Activated CD4-positive, alpha-beta T cell treated with anti-CD3 and anti-CD28 coated beads for 24 hours (primary cell): ENCODE measurements around the gene TIE1.

Experiments used
- DNase-seq, 2 donors: peaks; one replicate each; pipeline ENCODE4 v3.0.0-alpha.2; 2020; ENCODE audit warnings: low read depth in 2 of 2

Gene TIE1

DNA sequence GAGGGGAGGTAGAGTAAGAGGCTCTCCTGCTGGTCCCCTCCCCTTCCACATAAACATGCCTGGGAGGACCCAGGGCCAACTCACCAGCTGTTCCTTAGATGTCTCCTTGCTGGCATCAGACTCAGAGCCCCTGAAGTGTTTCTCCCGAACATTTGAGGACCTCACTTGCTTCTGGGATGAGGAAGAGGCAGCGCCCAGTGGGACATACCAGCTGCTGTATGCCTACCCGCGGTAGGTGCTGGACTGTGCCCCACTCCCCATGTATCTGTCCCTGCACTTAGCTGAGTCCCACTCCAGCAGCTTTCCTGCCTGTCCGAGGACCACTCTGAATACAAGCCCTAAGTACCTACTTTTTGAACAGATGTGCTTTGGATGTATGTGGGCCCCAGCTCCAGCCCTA is 37.2 kb downstream of the TIE1 start:
- DNase-seq = no peak

GRCh38 chr1:43339584-43340232 is 38.9 kb downstream of the TIE1 start:
- no peak for DNase-seq

DNA sequence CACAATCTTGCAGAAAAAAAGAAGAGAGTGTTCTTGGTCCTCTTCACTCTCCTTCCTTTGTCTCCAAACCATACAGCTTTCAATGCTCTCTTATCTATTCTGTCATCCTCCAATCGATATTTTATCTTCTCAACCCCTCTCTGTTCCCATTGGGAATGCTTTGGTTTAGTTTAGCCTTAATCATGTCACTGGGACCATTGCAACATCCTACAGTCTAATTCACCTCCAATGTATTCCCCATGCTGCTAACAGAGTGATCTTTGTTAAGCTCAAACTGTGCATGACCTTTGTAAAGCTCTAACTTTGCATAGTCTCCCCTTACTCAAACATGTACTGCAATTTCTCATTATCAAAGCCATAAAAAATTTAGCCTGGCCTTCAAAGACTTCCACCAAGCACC is 39.8 kb downstream of the TIE1 start:
- DNase-seq = no peak

DNA sequence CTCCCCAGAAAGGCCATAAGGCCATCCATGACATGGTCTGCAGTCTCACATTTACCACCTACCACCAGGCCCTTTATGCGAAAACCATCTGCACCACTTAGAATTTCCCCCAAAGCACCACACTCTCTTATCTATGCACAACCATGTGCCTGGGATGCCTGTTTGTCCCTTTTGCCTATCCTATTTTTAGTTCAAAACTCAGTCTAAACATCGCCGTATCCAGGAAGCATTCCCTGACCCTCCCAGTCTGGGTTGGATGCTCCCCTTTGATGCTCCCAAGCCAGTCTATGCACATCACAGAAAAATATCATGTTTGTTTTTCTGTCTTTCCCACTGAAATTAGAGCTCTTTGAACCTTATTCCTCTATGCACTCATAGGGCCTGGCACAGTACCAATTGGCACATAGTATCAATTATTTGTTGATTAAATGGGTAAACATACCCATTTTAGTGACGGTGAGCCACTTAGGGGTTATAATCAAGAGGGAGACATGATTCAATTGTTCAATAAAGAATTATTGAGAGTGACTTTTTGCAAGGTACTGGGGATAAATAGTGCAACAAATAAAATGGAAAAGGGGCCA is 43.6 kb downstream of the TIE1 start:
- DNase-seq = no peak

- no peak for DNase-seq
Observed at GRCh38 chr1:43345120-43345519, 44.3 kb downstream of the TIE1 start.

DNA sequence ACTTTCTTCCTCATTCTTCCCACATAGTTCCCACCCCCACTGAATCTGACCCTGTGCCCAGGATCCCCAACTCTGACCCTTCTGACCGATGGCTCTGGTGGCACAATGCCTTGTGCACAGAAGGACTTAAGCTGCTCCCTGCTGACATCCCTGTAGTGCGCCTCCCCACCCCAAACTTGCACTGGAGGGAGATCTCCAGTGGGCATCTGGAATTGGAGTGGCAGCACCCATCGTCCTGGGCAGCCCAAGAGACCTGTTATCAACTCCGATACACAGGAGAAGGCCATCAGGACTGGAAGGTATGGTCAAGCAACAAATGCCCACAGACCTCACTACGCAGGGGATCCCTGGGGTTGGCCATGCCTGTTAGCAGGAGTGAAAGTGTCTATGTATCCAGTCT is 45.9 kb downstream of the TIE1 start:
- DNase-seq = no peak

- no peak for DNase-seq
Observed at GRCh38 chr1:43348343-43348808, 47.6 kb downstream of the TIE1 start.

- peak in 1 of 2 donors; percentile 37 for DNase-seq
Observed at GRCh38 chr1:43348809-43349593, 48.2 kb downstream of the TIE1 start.

DNA sequence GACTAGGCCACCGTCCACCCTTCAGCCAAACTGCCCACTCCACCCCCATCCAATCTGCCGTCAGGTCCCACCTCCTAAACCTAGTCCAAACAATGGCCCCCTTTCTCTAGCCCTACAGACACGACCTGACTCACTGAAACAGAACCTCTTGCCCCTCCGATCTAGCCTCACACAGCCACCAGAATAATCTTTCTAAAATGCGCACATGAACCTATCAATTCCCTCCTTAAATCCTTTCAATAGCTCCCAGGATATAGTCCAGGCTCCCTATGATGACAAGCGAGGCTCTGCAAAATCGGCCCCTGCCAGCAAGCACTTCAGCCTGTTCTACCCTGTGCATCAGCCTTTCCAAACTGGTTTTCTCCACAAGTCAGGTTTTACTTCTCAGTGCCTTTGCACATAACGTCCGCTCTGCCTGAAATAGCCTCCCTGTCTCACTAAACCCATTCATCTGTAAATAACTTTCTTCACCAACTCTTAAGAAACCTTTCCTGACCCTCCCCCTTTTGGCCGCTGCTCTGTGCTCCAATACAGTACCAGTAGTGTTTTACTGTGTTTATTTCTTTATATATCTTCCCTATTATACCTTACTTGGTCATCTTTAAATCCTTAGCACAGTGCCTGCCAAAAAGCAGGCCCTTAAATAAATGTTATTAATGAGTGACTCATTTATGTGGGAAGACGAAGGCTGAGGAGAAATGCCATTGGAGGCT is 49.0 kb downstream of the TIE1 start:
- no peak for DNase-seq

- DNase-seq = no peak
Observed at GRCh38 chr1:43350976-43351375, 50.2 kb downstream of the TIE1 start.

DNA sequence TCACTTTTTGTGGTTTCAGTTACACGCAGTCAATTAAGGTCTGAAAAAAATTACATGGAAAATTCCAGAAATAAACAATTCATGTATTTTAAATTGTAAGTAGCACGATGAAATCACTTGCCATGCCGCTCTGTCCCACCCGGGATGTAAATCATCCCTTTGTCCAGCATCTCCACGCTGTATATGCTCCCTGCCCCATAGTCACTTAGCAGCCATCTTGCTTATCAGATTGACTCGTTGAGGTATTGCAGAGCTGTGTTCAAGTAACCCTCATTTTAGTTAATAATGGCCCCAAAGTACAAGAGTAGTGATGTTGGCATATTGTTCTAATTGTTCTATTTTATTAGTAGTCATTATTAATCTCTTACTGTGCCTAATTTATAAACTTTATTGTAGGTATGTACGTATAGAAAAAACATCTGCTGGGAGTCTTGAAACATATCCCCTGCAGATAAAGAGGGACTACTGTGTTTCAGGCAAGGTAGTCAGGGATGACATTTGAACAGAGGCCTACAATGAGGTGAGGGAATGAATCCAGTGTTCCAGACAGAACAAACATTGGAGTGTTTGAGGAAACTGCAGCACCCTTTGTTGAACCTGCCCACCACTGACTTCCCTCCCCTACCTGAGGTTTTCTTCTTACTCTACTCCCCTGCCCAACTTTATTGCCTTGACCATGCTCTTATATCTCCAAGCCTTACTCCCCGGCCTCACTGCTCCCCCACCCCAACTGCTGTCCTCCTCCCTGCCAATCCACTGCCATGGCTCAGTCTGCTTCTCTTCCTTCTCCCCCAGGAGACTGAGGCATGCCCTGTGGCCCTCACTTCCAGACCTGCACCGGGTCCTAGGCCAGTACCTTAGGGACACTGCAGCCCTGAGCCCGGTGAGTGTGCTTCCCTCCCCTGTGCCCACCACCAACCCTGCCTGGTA is 50.9 kb downstream of the TIE1 start:
- DNase-seq = no peak

- no peak for DNase-seq
Observed at GRCh38 chr1:43352351-43352705, 51.5 kb downstream of the TIE1 start.

DNA sequence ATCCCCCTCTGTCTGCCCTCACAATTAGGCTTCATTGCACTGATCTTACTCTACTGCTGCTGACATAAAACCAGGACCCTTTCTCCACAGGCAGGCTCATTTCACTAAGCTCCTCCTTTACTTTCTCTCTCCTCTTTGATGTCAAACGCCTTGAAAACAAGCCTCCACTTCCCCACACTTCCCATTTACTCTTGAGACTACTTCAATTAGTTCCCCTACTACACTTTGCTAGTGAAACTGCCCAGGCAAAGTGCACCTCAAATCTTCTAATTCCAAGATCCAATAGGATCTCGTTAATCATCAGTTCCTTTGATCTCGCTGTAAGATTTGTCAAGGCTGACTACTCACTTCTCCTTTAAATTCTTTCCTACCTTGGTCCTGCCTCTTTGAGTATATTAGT is 52.1 kb downstream of the TIE1 start:
- no peak for DNase-seq

- DNase-seq = no peak
Observed at GRCh38 chr1:43354471-43354870, 53.7 kb downstream of the TIE1 start.

DNA sequence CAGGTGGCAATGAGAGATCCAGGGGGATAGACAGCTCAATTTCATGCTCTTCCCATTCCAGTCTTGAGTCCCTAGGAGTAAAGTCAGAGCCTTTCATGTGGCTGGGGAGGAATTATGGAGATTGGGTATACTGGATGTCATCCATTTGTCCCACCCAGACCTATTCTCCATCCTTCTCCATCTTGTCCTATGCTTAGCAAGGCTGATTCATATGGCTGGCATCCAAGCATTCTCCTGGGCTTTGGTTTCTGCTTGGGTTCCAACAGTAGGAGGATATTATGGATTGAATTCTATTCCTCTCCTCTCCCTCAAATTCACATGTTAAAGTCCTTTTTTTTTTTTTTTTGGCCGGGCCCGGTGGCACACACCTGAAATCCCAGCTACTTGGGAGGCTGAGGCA is 54.2 kb downstream of the TIE1 start:
- DNase-seq = no peak

DNA sequence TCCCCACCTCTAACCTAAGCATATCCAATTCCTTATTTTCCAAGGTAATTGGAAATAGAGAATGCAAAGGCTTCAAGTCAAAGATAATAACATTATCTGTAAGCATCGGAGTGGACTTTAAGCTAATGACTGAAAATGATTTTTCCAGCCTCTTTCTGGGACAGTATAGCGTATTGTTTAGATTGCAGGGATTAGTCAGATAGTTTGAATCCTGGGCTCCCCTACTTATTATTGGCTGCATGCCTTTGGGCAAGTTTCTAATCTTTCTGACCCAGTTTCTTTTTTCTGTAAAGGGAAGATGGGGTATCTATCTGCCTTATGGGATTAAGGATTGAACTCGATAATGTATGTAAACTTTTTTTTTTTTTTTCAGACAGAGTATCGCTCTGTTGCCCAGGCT is 56.5 kb downstream of the TIE1 start:
- no peak for DNase-seq

GRCh38 chr1:43358121-43358745 is 57.5 kb downstream of the TIE1 start:
- no peak for DNase-seq

DNA sequence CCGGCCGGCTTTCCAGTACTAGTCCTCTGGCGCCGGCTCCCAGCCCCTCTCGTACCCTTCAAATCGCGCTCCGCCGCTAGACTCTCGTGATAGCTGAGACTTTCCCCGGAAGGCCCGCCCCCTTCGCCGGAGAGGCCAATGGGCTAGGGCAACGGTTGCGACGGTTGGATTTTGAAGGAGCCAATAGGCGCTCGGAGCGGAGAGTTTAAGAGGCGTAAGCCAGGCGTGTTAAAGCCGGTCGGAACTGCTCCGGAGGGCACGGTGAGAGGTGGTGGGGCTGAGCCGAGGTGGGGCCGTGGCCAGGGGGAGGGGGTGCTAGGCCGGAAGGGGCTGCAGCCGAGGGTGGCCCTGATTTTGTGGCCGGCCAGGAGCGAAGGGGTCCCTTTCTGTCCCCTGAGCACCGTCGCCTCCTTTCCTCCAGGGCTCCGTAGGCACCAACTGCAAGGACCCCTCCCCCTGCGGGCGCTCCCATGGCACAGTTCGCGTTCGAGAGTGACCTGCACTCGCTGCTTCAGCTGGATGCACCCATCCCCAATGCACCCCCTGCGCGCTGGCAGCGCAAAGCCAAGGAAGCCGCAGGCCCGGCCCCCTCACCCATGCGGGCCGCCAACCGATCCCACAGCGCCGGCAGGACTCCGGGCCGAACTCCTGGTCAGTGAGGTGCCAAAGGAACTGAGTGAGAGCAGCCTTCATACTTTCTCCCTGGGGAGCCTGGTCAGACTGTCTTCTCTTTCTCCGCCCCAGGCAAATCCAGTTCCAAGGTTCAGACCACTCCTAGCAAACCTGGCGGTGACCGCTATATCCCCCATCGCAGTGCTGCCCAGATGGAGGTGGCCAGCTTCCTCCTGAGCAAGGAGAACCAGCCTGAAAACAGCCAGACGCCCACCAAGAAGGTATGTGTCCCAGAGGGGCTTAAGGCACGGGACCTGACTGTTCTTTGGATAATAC is 58.2 kb downstream of the TIE1 start, which contains the start of gene CDC20:
CDC20 (plus strand) TSS at position 236 of the 948 bp plus-strand sequence; CDS start at position 471, 235 bp downstream.
- DNase-seq = peak; percentile 99

DNA sequence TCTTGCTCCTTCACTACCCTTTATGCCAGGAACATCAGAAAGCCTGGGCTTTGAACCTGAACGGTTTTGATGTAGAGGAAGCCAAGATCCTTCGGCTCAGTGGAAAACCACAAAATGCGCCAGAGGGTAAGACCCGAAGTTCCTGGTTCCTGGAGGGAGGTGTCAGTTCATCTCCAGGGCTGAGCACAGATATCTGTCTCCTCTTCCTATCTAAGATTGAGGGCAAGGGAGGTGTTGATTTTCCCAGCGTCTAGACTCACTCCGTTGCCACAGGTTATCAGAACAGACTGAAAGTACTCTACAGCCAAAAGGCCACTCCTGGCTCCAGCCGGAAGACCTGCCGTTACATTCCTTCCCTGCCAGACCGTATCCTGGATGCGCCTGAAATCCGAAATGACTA is 58.9 kb downstream of the TIE1 start:
- no peak for DNase-seq

DNA sequence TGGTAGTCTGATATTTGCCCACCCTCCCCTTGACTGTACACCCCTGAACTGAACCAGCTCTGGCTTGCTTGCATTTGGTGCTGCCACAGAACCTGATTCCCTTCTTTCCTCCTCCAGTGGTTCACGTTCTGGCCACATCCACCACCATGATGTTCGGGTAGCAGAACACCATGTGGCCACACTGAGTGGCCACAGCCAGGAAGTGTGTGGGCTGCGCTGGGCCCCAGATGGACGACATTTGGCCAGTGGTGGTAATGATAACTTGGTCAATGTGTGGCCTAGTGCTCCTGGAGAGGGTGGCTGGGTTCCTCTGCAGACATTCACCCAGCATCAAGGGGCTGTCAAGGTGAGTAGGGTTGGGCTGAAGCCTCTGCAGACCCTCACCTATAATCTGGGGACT is 59.8 kb downstream of the TIE1 start:
- DNase-seq = no peak
